Heart left ventricle (tissue), 13 donors: ENCODE measurements around the gene NCOR1.

Experiments used
- POLR2A ChIP-seq, 2 donors: fragments of 450-650 bp; IDR thresholded peaks; one replicate each; pipeline ENCODE4 v1.6.1; 2017; ENCODE audit warnings: antibody characterized with exemption in 2 of 2, mild to moderate bottlenecking in 2 of 2, moderate library complexity in 2 of 2
- TF ChIP-seq, protein P1 (sequence below), 12 donors: fragments of 200-600 bp; sonication (generic) in 4 of 12; IDR thresholded peaks; one replicate each; pipeline versions ENCODE4 v1.5.0 to v1.8.0; 2018 to 2022; ENCODE audit warnings: antibody characterized with exemption in 12 of 12, mild to moderate bottlenecking in 5 of 12
- donor health status: ischemic (EF 13 %, LVEDD 7.1; RV severe dilation, severe dysfunction).
- donor health status: DM: no; HTN: yes; CAD: no.
- donor health status: DM: no; HTN: no; CAD: no.
- donor health status: ischemic (EF 25% LVEDD 6.9; RV normal size, moderate dysfunction).
- donor health status: ischemic (EF 25% LVEDD 5.7; RV mildly dilated, moderate dysfunction).
- donor health status: ischemic (EF 35%, LVEDD 5.7; RV mildly dilated, moderate dysfunction).
- donor health status: nonischemic (EF 11% LVEDD 7.7; RV severe dilation, severe dysfunction).
- donor health status: DM: yes; HTN: yes; CAD: no.
- donor health status: PGD.
- donor health status: ischemic (EF 29% LVEDD 5.4; RV normal size, mild dysfunction).
- donor health status: nonischemic (EF 23%, LVEDD 6.1; RV moderate dilation, normal function).

GRCh38 chr17:16108386-16108785 is 106.9 kb downstream of the NCOR1 start:
- TF ChIP-seq, protein P1, sequence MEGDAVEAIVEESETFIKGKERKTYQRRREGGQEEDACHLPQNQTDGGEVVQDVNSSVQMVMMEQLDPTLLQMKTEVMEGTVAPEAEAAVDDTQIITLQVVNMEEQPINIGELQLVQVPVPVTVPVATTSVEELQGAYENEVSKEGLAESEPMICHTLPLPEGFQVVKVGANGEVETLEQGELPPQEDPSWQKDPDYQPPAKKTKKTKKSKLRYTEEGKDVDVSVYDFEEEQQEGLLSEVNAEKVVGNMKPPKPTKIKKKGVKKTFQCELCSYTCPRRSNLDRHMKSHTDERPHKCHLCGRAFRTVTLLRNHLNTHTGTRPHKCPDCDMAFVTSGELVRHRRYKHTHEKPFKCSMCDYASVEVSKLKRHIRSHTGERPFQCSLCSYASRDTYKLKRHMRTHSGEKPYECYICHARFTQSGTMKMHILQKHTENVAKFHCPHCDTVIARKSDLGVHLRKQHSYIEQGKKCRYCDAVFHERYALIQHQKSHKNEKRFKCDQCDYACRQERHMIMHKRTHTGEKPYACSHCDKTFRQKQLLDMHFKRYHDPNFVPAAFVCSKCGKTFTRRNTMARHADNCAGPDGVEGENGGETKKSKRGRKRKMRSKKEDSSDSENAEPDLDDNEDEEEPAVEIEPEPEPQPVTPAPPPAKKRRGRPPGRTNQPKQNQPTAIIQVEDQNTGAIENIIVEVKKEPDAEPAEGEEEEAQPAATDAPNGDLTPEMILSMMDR (IDR thresholded peaks at IDR 0.05), result no peak
- no peak for TF ChIP-seq POLR2A (IDR thresholded peaks at IDR 0.05)
